NT2/D1 (cell line): ENCODE measurements around the gene FOXP1.

Source experiments
- YY1 ChIP-seq: IDR thresholded peaks from 2 replicates; pipeline ENCODE4 v1.6.1; 2011; ENCODE audit not compliant: insufficient read length, insufficient read depth
- ZNF274 ChIP-seq: IDR thresholded peaks from 2 replicates; pipeline ENCODE4 v1.6.1; 2011; ENCODE audit warnings: mild to moderate bottlenecking, low read depth, low read length

GRCh38 chr3:71051259-71051595 lies 532.3 kb downstream of the FOXP1 start:
- no peak for TF ChIP-seq ZNF274
- TF ChIP-seq YY1, result no peak
